Calu3 (cell line): ENCODE measurements around the gene CERK. TPM values are rescaled to one million over a fixed set of nuclear protein-coding genes. Genes with fewer than 3 reads are reported as not detected.

ENCODE experiments used
- BruUV-seq: library from RNA; stranded (reverse); fragments of 400-500 nt; replicated peaks from 2 replicates; lab custom pipeline; 2021; lab: Mats Ljungman, UMichigan
- CTCF ChIA-PET: fragments of 300-600 bp; sonication (Branson Sonifier 250); formaldehyde crosslinking; loops from one replicate; lab custom pipeline; 2022; ENCODE audit warnings: antibody characterized with exemption; lab: Charles Lee
- DNase-seq: peaks from one replicate; pipeline ENCODE4 v3.0.0; 2022
- H3K27ac Mint-ChIP-seq: one replicate; pipeline ENCODE4 v1.8.0; 2022; ENCODE audit warnings: mixed read lengths; ENCODE audit not compliant: unreplicated experiment
- H3K27me3 Mint-ChIP-seq: one replicate; pipeline ENCODE4 v1.8.0; 2022; ENCODE audit warnings: mixed read lengths; ENCODE audit not compliant: unreplicated experiment
- H3K36me3 Mint-ChIP-seq: one replicate; pipeline ENCODE4 v1.8.0; 2022; ENCODE audit warnings: mild to moderate bottlenecking, moderate library complexity, mixed read lengths; ENCODE audit not compliant: insufficient read depth, unreplicated experiment
- H3K4me1 Mint-ChIP-seq: one replicate; pipeline ENCODE4 v1.8.0; 2022; ENCODE audit warnings: mild to moderate bottlenecking, low read depth, mixed read lengths; ENCODE audit not compliant: unreplicated experiment
- H3K4me3 Mint-ChIP-seq: one replicate; pipeline ENCODE4 v1.8.0; 2022; ENCODE audit warnings: mild to moderate bottlenecking, low read depth, moderate library complexity, mixed read lengths; ENCODE audit not compliant: unreplicated experiment
- H3K9me3 Mint-ChIP-seq: one replicate; pipeline ENCODE4 v1.8.0; 2022; ENCODE audit warnings: low read depth, mixed read lengths; ENCODE audit not compliant: unreplicated experiment
- intact Hi-C: fragments of 100-400 bp; cut with micrococcal nuclease; formaldehyde crosslinking; loops from one replicate; pipeline ENCODE4 v1.10.0; 2022; ENCODE audit not compliant: unreplicated experiment
- total RNA-seq: library from RNA; stranded (reverse); gene quantifications from 2 replicates; pipeline ENCODE4 v1.2.3, GENCODE V29; 2022
- TF ChIP-seq, protein P1 (sequence below): fragments of 200-600 bp; IDR thresholded peaks from one replicate; pipeline ENCODE4 v1.8.0; 2022; ENCODE audit warnings: antibody characterized with exemption; ENCODE audit not compliant: unreplicated experiment

CERK gene
- total RNA-seq, 1 experiment from 2014 or later, result 25.0 TPM

DNA sequence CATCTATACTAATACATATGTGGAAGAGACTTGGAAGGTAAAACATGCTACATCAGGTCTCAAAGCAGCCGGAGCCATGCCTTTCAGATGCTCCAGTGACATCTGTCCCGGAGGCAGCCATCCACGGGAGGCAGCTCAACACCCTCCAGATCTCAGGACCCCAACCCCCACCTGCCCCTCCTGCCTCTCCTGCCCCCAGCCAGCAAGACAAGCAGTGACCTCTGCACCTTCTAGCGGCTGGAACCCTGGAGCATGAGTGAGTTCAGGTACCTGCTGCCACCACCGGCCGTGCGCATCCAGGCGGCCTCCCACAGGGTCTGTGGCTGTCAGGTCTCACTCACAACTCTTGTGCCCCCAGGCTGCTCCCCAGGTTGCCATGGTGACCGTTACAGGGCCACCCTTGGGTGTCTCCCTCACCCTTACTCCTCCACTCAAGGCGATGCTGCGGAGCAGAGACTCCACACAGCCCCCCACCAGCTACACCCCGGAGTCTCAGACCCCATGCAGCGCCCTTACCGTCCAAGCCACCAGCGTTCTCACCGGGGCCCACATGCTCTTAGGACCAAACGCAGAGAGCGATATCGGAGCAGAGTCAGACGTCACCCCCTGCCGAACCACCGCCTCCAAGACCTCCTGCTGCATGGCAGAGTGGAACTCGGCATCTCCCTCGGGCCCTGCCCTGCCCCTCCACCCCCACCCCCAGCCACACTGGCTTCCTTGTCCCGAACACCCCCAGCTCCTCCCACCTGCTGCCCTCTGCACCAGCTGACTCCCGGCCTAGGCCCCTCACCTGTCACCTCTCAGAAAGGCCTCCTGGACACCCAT lies 34.7 kb downstream of the CERK start:
- CTCF ChIA-PET, result no interaction called here
- intact Hi-C loops, result no loop called here
- H3K4me1 Mint-ChIP-seq, result no peaks in the 10 kb centered on the region
- TF ChIP-seq, protein P1, sequence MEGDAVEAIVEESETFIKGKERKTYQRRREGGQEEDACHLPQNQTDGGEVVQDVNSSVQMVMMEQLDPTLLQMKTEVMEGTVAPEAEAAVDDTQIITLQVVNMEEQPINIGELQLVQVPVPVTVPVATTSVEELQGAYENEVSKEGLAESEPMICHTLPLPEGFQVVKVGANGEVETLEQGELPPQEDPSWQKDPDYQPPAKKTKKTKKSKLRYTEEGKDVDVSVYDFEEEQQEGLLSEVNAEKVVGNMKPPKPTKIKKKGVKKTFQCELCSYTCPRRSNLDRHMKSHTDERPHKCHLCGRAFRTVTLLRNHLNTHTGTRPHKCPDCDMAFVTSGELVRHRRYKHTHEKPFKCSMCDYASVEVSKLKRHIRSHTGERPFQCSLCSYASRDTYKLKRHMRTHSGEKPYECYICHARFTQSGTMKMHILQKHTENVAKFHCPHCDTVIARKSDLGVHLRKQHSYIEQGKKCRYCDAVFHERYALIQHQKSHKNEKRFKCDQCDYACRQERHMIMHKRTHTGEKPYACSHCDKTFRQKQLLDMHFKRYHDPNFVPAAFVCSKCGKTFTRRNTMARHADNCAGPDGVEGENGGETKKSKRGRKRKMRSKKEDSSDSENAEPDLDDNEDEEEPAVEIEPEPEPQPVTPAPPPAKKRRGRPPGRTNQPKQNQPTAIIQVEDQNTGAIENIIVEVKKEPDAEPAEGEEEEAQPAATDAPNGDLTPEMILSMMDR, result no peak
- H3K27me3 Mint-ChIP-seq, result no peaks in the 10 kb centered on the region
- no TSS peak for BruUV-seq
- no peak for DNase-seq
- peaks cover 24% of the 10 kb centered on the region for H3K36me3 Mint-ChIP-seq
- H3K27ac Mint-ChIP-seq, result no peak overlapping the region
- no peak overlapping the region for H3K4me3 Mint-ChIP-seq
- no peaks in the 10 kb centered on the region for H3K9me3 Mint-ChIP-seq

GRCh38 chr22:46701262-46701661 lies 36.8 kb downstream of the CERK start:
- H3K4me1 Mint-ChIP-seq, result no peaks in the 10 kb centered on the region
- H3K36me3 Mint-ChIP-seq, result peaks cover 27% of the 10 kb centered on the region
- no peak for DNase-seq
- TF ChIP-seq, protein P1, result no peak
- no peaks in the 10 kb centered on the region for H3K9me3 Mint-ChIP-seq
- no TSS peak for BruUV-seq
- no peak overlapping the region for H3K4me3 Mint-ChIP-seq
- no peaks in the 10 kb centered on the region for H3K27me3 Mint-ChIP-seq
- intact Hi-C loops, result no loop called here
- CTCF ChIA-PET, result no interaction called here
- no peak overlapping the region for H3K27ac Mint-ChIP-seq

DNA sequence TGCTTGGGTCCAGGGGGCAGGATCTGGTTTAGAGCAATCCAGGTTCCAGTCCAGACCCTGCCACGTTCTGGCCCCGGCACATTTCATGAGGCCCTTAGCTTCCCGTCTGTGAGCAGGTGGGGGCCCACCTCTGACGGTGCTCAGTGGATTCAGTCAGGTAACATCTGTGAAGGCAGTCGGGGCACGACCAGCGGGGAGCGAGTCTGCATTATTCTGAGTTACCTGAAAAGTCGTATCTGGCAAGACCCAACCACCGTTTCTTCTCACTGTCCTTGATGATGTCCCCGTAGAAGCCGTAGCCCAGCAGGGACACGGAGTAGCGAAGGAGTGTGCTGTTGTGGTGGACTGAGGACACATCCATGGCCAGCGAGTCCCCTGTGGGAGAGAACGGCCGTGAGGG lies 39.0 kb downstream of the CERK start:
- intact Hi-C loops, result no loop called here
- TF ChIP-seq, protein P1, result no peak
- Mint-ChIP-seq H3K27me3 (no peaks in the 10 kb centered on the region), H3K4me1 (no peaks in the 10 kb centered on the region), H3K36me3 (peaks cover 28% of the 10 kb centered on the region), H3K27ac (no peak overlapping the region), H3K9me3 (no peaks in the 10 kb centered on the region), H3K4me3 (no peak overlapping the region)
- DNase-seq, result no peak
- BruUV-seq, result no TSS peak
- CTCF ChIA-PET, result interaction anchor here (0.6 kb wide), 1 partner anchor 14 kb away, joined by 4 read pairs; no protein-coding TSS in a partner anchor

DNA sequence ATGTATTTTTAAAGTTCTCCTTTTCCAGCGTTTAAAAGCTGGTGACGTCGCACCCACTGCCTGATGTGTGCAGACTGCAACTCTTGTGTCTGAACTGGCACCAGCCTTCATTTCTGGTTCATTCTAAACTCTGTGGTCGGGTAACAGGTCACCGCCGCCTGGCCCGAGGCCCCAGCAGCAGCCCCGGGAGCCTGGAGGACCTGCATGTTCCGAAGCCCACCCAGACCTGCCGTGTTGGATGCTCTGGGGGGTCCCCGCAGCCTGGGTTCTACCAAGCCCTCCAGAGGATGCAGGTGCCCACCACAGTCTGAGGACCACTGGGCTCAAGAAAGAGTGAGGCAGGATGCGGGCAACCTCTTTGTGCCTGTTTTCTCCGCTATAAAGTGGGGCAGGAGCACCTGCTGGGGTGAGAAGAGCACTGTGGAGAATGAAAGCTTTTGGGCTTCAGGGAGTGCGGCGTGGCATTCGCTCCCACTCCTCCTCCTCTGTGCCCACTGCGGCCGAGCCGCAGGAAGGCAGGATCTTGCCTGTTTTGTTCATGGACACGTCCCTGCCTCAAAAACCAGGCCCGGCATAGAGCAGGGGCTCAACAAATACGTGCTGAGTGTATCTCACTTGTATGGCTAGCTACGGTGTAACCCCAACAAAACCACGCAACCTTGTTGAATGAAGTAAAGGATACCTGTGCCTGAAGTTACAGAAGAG lies 40.1 kb downstream of the CERK start:
- H3K4me3 Mint-ChIP-seq, result no peak overlapping the region
- intact Hi-C loops, result no loop called here
- no peak overlapping the region for H3K27ac Mint-ChIP-seq
- TF ChIP-seq, protein P1, result no peak
- CTCF ChIA-PET, result interaction anchor here (0.6 kb wide), 1 partner anchor 134 kb away, joined by 8 read pairs; no protein-coding TSS in a partner anchor
- H3K27me3 Mint-ChIP-seq, result no peaks in the 10 kb centered on the region
- H3K9me3 Mint-ChIP-seq, result no peaks in the 10 kb centered on the region
- no peaks in the 10 kb centered on the region for H3K4me1 Mint-ChIP-seq
- DNase-seq, result no peak
- H3K36me3 Mint-ChIP-seq, result peaks cover 28% of the 10 kb centered on the region
- BruUV-seq, result no TSS peak
